H1 (cell line): ENCODE measurements around the gene SIRT3.

Experiments
- CTCF ChIP-seq, 3 experiments: IDR thresholded peaks; 1 replicate in 2 of 3; 2 replicates in 1 of 3; pipeline versions ENCODE4 v1.5.1 to v1.6.1; 2011; ENCODE audit warnings: low read length in 3 of 3, mild to moderate bottlenecking in 3 of 3, inconsistent platforms in 2 of 3, low read depth in 1 of 3, moderate library complexity in 1 of 3; ENCODE audit not compliant: insufficient read depth in 1 of 3; ENCODE audit errors: control extremely low read depth in 1 of 3
- POLR2A ChIP-seq, 2 experiments: IDR thresholded peaks; 1 replicate in 1 of 2; 2 replicates in 1 of 2; pipeline ENCODE4 v1.6.1; 2011; ENCODE audit warnings: low read depth in 2 of 2, low read length in 2 of 2, mild to moderate bottlenecking in 2 of 2; ENCODE audit errors: control extremely low read depth in 1 of 2
- POLR2AphosphoS5 ChIP-seq: IDR thresholded peaks from 2 replicates; pipeline ENCODE4 v1.6.1; 2011; ENCODE audit warnings: low read depth, low read length
- TCF12 ChIP-seq: IDR thresholded peaks from 2 replicates; pipeline ENCODE4 v1.6.1; 2011; ENCODE audit warnings: low read depth, mild to moderate bottlenecking, low read length

GRCh38 chr11:232783-233565, 3.2 kb downstream of the SIRT3 start:
- TF ChIP-seq POLR2AphosphoS5 (no peak), TCF12 (no peak), POLR2A (IDR thresholded peaks at IDR 0.05; ENCODE audit: control extremely low read depth in 1 of 2, low read depth in 2 of 2, low read length in 2 of 2) (no peak), CTCF (IDR thresholded peaks at IDR 0.05; ENCODE audit: control extremely low read depth in 1 of 3, insufficient read depth in 1 of 3, low read depth in 1 of 3, low read length in 3 of 3) (no peak)
